AG04450 (cell line): ENCODE results near the gene SSBP4. TPM values are rescaled to one million over a fixed set of nuclear protein-coding genes. Genes with fewer than 3 reads are reported as not detected.

Experiments used
- CTCF ChIA-PET: fragments of 300-600, 350-600 bp; formaldehyde crosslinking; extraction: SDS; loops from one replicate; lab custom pipeline; 2022; ENCODE audit warnings: antibody characterized with exemption, inconsistent platforms; lab: Charles Lee
- POLR2A ChIA-PET: fragments of 350-600 bp; formaldehyde crosslinking; extraction: SDS; loops from one replicate; lab custom pipeline; 2021; ENCODE audit warnings: antibody characterized with exemption, inconsistent platforms; lab: Yijun Ruan, JAX
- DNase-seq: peaks from one replicate; pipeline ENCODE4 v3.0.0-alpha.2; 2011; ENCODE audit warnings: low read depth, low spot score
- H3K27ac ChIP-seq: one replicate; pipeline ENCODE4 v1.5.1; 2012; ENCODE audit warnings: low read depth, low read length, control low read depth
- H3K27me3 ChIP-seq: one replicate; pipeline ENCODE4 v1.6.0; 2012; ENCODE audit warnings: low read length; ENCODE audit not compliant: control insufficient read depth, insufficient read depth
- H3K4me3 ChIP-seq: 2 replicates; pipeline ENCODE4 v1.5.1; 2011; ENCODE audit warnings: mild to moderate bottlenecking, low read depth, low read length, control low read depth
- H3K9me3 ChIP-seq: 2 replicates; pipeline ENCODE4 v1.5.1; 2012; ENCODE audit warnings: low read length; ENCODE audit not compliant: control insufficient read depth, insufficient read depth
- polyA plus RNA-seq: library from polyadenylated mRNA; depleted of rRNA; stranded (reverse); fragments of >200 nt; gene quantifications from 2 replicates; pipeline ENCODE4 v1.2.3, GENCODE V29; 2011
- TF ChIP-seq, protein P1 (sequence below): IDR thresholded peaks from 2 replicates; pipeline ENCODE4 v1.5.1; 2011; ENCODE audit warnings: low read depth, low read length, control low read depth, inconsistent platforms

SSBP4 gene
- polyA plus RNA-seq, 1 experiment = 9.4 TPM

DNA sequence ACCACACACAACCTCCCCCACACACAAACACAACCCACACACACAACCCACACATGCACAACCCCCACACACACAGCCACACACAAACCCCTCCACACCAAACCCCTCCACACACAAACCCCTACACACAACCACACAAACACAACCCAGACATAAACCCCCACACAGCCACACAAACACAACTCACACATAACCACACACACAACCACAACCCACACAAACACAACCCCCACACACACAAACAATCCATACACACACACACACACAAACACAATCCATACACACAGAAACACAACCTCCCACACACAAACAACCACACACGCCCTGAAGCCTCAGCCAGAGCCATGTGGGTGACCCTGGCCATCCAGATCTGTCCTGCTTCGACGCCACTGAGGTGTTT, 48.8 kb downstream of the SSBP4 start:
- CTCF ChIA-PET = interaction anchor here (0.7 to 2.3 kb wide), 3 partner anchors 8 to 380 kb away, joined by 3 to 9 read pairs (median 3); no protein-coding TSS in a partner anchor
- H3K27ac ChIP-seq = peak overlapping the region; percentile 21
- no peaks in the 10 kb centered on the region for H3K27me3 ChIP-seq
- H3K9me3 ChIP-seq = no peaks in the 10 kb centered on the region
- DNase-seq = no peak
- POLR2A ChIA-PET = interaction anchor here (0.5 kb wide), 1 partner anchor 321 kb away, joined by 7 read pairs; no protein-coding TSS in a partner anchor
- H3K4me3 ChIP-seq = no peak overlapping the region
- TF ChIP-seq, protein P1, sequence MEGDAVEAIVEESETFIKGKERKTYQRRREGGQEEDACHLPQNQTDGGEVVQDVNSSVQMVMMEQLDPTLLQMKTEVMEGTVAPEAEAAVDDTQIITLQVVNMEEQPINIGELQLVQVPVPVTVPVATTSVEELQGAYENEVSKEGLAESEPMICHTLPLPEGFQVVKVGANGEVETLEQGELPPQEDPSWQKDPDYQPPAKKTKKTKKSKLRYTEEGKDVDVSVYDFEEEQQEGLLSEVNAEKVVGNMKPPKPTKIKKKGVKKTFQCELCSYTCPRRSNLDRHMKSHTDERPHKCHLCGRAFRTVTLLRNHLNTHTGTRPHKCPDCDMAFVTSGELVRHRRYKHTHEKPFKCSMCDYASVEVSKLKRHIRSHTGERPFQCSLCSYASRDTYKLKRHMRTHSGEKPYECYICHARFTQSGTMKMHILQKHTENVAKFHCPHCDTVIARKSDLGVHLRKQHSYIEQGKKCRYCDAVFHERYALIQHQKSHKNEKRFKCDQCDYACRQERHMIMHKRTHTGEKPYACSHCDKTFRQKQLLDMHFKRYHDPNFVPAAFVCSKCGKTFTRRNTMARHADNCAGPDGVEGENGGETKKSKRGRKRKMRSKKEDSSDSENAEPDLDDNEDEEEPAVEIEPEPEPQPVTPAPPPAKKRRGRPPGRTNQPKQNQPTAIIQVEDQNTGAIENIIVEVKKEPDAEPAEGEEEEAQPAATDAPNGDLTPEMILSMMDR = no peak

GRCh38 chr19:18468517-18468916, 49.3 kb downstream of the SSBP4 start:
- no peaks in the 10 kb centered on the region for H3K27me3 ChIP-seq
- no peak overlapping the region for H3K4me3 ChIP-seq
- no peaks in the 10 kb centered on the region for H3K9me3 ChIP-seq
- TF ChIP-seq, protein P1 = no peak
- H3K27ac ChIP-seq = no peak overlapping the region
- ChIA-PET POLR2A (interaction anchor here (0.5 kb wide), 1 partner anchor 321 kb away, joined by 7 read pairs; no protein-coding TSS in a partner anchor), CTCF (interaction anchor here (0.7 to 2.3 kb wide), 3 partner anchors 8 to 379 kb away, joined by 3 to 9 read pairs (median 3); no protein-coding TSS in a partner anchor)
- no peak for DNase-seq

DNA sequence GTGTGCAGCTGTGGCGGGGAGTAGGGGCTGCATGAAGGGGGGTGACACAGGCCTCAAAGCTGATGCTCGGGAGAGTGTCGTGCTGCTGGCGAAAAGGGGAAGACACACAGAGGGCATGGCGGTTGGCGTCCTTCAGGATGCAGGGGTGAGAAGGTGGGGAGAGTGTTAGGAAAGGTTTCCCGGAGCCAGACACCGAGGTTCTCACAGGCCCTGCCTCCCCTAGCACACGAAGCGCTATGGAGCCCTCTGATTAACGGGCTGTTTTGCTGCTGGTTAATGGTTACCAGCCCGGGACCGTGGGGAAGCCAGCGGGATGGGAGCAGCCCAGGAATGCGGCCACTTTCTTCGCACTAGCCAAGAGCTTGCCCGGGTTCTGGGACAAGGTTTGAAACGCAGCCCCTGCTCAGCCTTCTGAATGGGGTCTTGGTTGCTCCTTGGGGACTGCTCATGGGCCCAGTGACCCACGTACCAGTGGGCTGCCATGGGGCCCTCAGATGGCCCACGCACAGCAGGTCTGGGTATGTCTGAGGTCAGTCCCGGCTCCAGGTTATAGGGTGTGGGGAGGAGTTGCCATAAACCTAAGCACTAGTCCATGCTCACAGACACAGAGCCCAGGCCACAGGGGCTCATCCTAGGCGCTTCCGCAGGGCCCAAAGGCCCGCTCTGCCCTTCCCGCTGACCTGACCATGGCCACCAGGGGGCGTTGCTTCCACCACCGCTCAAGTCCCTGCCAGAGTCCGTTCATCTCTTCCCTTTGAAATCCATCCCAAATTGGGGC, 50.1 kb downstream of the SSBP4 start:
- Histone ChIP-seq H3K27me3 (no peaks in the 10 kb centered on the region), H3K27ac (no peak overlapping the region), H3K9me3 (no peaks in the 10 kb centered on the region), H3K4me3 (no peak overlapping the region)
- CTCF ChIA-PET = interaction anchor here (0.7 to 2.3 kb wide), 17 partner anchors 9 to 378 kb away, joined by 3 to 12 read pairs (median 3); partner anchors contain the start of gene UBA52
- TF ChIP-seq, protein P1 = peak; percentile 78
- no peak for DNase-seq
- POLR2A ChIA-PET = no interaction called here

DNA sequence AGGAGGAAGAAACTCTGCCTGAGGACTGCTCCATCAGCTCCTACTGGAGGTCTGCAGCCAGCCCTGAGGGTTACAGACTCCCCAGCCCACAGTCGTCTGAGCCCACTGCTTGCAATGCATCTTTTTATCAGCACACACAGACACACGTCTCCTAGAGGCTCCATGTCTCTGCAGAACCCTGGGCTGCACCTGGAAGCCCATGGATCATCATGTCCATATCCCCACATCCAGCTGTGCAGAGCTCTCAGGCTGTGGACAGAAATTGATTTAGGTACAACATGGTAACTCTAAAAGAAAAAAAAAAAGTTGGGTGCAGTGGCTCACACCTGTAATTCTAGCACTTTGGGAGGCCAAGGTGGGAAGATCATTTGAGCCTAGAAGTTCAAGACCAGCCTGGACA, 51.6 kb downstream of the SSBP4 start:
- no peaks in the 10 kb centered on the region for H3K9me3 ChIP-seq
- H3K4me3 ChIP-seq = no peak overlapping the region
- H3K27me3 ChIP-seq = no peaks in the 10 kb centered on the region
- TF ChIP-seq, protein P1 = no peak
- DNase-seq = no peak
- H3K27ac ChIP-seq = no peak overlapping the region
- ChIA-PET POLR2A (no interaction called here), CTCF (interaction anchor here (1.1 kb wide), 1 partner anchor 49 kb away, joined by 5 read pairs; no protein-coding TSS in a partner anchor)
